Lower leg skin (tissue), 3 donors: ENCODE results near the gene ZNF480.
"Not testable (repeated sequence)": the region's sequence is repeated elsewhere in the genome, so short reads cannot be mapped to it uniquely, and the experiment has no call there.

Experiments used
- POLR2A ChIP-seq, 2 donors: fragments of 450-650 bp; IDR thresholded peaks; one replicate each; pipeline ENCODE4 v1.6.1; 2016 to 2017; ENCODE audit warnings: antibody characterized with exemption in 2 of 2, mild to moderate bottlenecking in 1 of 2, moderate library complexity in 1 of 2
- TF ChIP-seq, protein P1 (sequence below), 3 donors: fragments of 450-650 bp; IDR thresholded peaks; one replicate each; pipeline ENCODE4 v1.5.1; 2016; ENCODE audit warnings: antibody characterized with exemption in 3 of 3, mild to moderate bottlenecking in 3 of 3, moderate library complexity in 2 of 3

- TF ChIP-seq POLR2A (IDR thresholded peaks at IDR 0.05) = not testable (repeated sequence)
- TF ChIP-seq, protein P1, sequence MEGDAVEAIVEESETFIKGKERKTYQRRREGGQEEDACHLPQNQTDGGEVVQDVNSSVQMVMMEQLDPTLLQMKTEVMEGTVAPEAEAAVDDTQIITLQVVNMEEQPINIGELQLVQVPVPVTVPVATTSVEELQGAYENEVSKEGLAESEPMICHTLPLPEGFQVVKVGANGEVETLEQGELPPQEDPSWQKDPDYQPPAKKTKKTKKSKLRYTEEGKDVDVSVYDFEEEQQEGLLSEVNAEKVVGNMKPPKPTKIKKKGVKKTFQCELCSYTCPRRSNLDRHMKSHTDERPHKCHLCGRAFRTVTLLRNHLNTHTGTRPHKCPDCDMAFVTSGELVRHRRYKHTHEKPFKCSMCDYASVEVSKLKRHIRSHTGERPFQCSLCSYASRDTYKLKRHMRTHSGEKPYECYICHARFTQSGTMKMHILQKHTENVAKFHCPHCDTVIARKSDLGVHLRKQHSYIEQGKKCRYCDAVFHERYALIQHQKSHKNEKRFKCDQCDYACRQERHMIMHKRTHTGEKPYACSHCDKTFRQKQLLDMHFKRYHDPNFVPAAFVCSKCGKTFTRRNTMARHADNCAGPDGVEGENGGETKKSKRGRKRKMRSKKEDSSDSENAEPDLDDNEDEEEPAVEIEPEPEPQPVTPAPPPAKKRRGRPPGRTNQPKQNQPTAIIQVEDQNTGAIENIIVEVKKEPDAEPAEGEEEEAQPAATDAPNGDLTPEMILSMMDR (IDR thresholded peaks at IDR 0.05) = not testable (repeated sequence)
These were observed 42.1 kb downstream of the ZNF480 start for GRCh38 chr19:52339022-52339421.
